DOHH2 (cell line): ENCODE results near the gene SMG5.

Experiments
- H3F3A ChIP-seq: fragments of 200-600 bp; sonication (generic), shearing (Covaris generic); 2 replicates; pipeline ENCODE4 v1.6.0; 2016; ENCODE audit warnings: antibody characterized with exemption, mild to moderate bottlenecking; ENCODE audit not compliant: control insufficient read depth, insufficient read depth
- H3K27ac ChIP-seq: fragments of 200-600 bp; sonication (generic); 2 replicates; pipeline ENCODE4 v1.5.1; 2014; ENCODE audit warnings: low read depth, mild to moderate bottlenecking, low read length, moderate library complexity
- H3K27me3 ChIP-seq: fragments of 200-600 bp; sonication (generic); 2 replicates; pipeline ENCODE4 v1.6.1; 2014; ENCODE audit warnings: mild to moderate bottlenecking, low read length, mixed read lengths; ENCODE audit not compliant: control insufficient read depth
- H3K36me3 ChIP-seq: fragments of 200-600 bp; sonication (generic); 2 replicates; pipeline ENCODE4 v1.6.1; 2014; ENCODE audit warnings: mild to moderate bottlenecking, low read length, moderate library complexity, mixed read lengths; ENCODE audit not compliant: control insufficient read depth
- H3K4me1 ChIP-seq: fragments of 200-600 bp; sonication (generic); 2 replicates; pipeline ENCODE4 v1.6.1; 2014; ENCODE audit warnings: mild to moderate bottlenecking, low read length, mixed read lengths; ENCODE audit not compliant: control insufficient read depth
- H3K4me2 ChIP-seq: fragments of 200-600 bp; sonication (generic); 2 replicates; pipeline ENCODE4 v1.6.0; 2014; ENCODE audit warnings: mild to moderate bottlenecking, low read length, moderate library complexity
- H3K4me3 ChIP-seq: fragments of 200-600 bp; sonication (generic); 2 replicates; pipeline ENCODE4 v1.5.1; 2014; ENCODE audit warnings: mild to moderate bottlenecking, low read length, mixed read lengths
- H3K79me2 ChIP-seq: fragments of 200-600 bp; sonication (generic); 2 replicates; pipeline ENCODE4 v1.6.1; 2014; ENCODE audit warnings: mild to moderate bottlenecking, low read length, mixed read lengths; ENCODE audit not compliant: control insufficient read depth
- H3K9me2 ChIP-seq: fragments of 200-600 bp; sonication (generic); replicated peaks from 2 replicates; pipeline ENCODE4 v1.6.1; 2014; ENCODE audit warnings: mild to moderate bottlenecking, low read length, mixed read lengths; ENCODE audit not compliant: control insufficient read depth
- H3K9me3 ChIP-seq: fragments of 200-600 bp; sonication (generic); 2 replicates; pipeline ENCODE4 v1.6.1; 2014; ENCODE audit warnings: antibody characterized with exemption, low read length, mixed read lengths; ENCODE audit not compliant: control insufficient read depth, insufficient read depth
- H4K20me1 ChIP-seq: fragments of 200-600 bp; sonication (generic); 2 replicates; pipeline ENCODE4 v1.6.0; 2014; ENCODE audit warnings: low read depth, mild to moderate bottlenecking, antibody characterized with exemption, low read length, moderate library complexity; ENCODE audit not compliant: control insufficient read depth, insufficient read depth
- EZH2phosphoT487 ChIP-seq: fragments of 200-600 bp; sonication (generic); IDR thresholded peaks from 2 replicates; pipeline ENCODE4 v1.6.1; 2017; ENCODE audit warnings: borderline replicate concordance, mild to moderate bottlenecking, antibody characterized with exemption, low read length, moderate library complexity, mixed read lengths
- TF ChIP-seq, protein P1 (sequence below): fragments of 200-600 bp; sonication (generic); IDR thresholded peaks from one replicate; pipeline ENCODE4 v1.5.1; 2014; ENCODE audit warnings: antibody characterized with exemption, mild to moderate bottlenecking, low read depth, low read length; ENCODE audit not compliant: poor library complexity, severe bottlenecking

The SMG5 gene

DNA sequence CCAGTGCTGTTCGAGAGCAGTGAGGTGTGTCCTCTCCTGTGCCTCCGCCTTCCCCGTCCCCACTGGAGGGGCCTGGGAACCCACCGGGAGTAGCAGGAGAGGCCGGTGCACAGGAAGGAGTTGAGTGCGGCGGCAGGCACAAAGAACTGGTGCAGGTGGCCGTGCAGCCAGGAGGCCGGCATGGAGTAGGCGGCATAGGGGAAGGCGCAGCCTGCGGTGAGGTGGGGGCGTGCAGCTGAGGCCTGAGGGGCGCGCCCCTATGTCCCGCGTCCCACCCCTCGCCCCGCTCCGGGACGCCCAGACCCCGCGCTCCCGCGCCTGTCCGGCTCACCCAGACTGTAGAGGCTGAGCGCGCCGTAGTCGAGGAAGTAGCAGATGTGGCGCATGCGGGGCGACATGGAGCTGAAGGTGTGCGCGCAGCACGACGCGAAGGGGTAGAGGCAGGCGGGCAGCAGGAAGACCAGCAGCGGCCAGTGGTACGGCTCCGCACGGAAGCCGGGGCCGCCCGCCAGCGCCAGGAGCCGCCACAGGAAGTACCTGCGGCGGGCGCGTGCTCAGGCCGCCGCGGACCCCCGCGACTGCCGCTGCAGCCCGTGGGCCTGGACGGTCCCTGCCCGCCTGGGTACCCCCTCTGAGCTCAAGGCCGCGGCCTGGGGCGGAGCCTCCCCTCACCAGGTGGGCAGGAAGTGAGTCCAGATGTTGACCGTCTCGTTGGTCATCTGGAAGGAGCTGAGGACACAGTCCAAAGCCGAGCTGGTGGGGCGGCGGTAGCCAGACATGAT lies 37.0 kb downstream of the SMG5 start:
- TF ChIP-seq EZH2phosphoT487 = no peak
- TF ChIP-seq, protein P1, sequence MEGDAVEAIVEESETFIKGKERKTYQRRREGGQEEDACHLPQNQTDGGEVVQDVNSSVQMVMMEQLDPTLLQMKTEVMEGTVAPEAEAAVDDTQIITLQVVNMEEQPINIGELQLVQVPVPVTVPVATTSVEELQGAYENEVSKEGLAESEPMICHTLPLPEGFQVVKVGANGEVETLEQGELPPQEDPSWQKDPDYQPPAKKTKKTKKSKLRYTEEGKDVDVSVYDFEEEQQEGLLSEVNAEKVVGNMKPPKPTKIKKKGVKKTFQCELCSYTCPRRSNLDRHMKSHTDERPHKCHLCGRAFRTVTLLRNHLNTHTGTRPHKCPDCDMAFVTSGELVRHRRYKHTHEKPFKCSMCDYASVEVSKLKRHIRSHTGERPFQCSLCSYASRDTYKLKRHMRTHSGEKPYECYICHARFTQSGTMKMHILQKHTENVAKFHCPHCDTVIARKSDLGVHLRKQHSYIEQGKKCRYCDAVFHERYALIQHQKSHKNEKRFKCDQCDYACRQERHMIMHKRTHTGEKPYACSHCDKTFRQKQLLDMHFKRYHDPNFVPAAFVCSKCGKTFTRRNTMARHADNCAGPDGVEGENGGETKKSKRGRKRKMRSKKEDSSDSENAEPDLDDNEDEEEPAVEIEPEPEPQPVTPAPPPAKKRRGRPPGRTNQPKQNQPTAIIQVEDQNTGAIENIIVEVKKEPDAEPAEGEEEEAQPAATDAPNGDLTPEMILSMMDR = no peak
- peak overlapping the region; percentile 64 for H3K4me3 ChIP-seq
- H3K9me2 ChIP-seq = no peaks in the 10 kb centered on the region
- no peak overlapping the region for H3K27ac ChIP-seq
- peaks cover 11% of the 10 kb centered on the region for H3K27me3 ChIP-seq
- no peaks in the 10 kb centered on the region for H4K20me1 ChIP-seq
- H3K4me1 ChIP-seq = peaks cover 27% of the 10 kb centered on the region
- H3K9me3 ChIP-seq = no peaks in the 10 kb centered on the region
- no peaks in the 10 kb centered on the region for H3K79me2 ChIP-seq
- H3K36me3 ChIP-seq = peaks cover 14% of the 10 kb centered on the region
- H3K4me2 ChIP-seq = peak overlapping the region; percentile 74
- H3F3A ChIP-seq = peaks cover 6% of the 10 kb centered on the region

DNA sequence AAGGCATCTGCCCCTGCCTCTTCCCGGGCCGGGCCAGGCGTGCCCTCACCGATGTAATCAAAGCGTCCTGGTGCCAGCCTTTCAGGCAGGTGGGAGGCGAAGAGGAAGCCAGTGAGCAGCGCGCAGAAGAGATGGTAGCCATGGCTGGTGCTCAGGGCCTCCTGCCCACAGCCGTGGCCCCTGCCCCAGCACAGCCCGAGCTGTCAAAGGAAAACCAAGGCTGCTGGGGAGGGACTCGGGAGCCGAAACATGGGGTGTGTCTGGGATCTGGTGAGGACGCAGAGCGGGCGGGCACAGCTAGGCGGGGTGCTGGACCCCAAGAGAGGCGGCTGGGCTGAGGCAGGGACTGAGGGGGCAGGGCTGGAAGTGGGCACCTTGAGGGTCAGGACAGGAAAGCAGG lies 37.9 kb downstream of the SMG5 start:
- H4K20me1 ChIP-seq = no peaks in the 10 kb centered on the region
- H3K9me2 ChIP-seq = no peaks in the 10 kb centered on the region
- H3K27me3 ChIP-seq = peaks cover 11% of the 10 kb centered on the region

DNA sequence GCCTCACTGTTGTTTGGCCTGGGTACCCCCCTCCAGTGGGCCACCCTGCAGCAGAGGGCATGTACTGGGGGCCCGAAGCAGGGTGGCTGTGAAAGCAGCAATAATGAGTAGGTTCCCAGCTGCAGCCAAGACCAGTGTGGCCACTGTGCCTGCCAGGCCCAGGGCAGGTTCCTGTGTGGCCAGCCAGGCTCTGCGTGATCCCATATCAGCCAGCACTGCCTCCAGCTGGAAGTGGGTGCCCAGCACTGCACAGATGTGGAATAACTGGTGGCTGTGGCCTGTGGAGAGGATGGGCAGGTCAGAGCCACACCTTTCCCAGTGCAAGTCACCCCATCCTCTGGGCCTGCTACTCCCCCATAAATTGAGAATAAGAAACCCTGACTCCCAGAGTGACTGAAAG lies 38.5 kb downstream of the SMG5 start:
- H3K4me2 ChIP-seq = no peak overlapping the region
- no peaks in the 10 kb centered on the region for H3K9me2 ChIP-seq
- H3K4me3 ChIP-seq = no peak overlapping the region
- no peaks in the 10 kb centered on the region for H4K20me1 ChIP-seq
- TF ChIP-seq, protein P1 = no peak
- TF ChIP-seq EZH2phosphoT487 = no peak
- peaks cover 11% of the 10 kb centered on the region for H3K27me3 ChIP-seq
- H3K9me3 ChIP-seq = no peaks in the 10 kb centered on the region
- H3K36me3 ChIP-seq = peaks cover 9% of the 10 kb centered on the region
- peaks cover 6% of the 10 kb centered on the region for H3F3A ChIP-seq
- no peak overlapping the region for H3K27ac ChIP-seq
- H3K79me2 ChIP-seq = no peaks in the 10 kb centered on the region
- peaks cover 27% of the 10 kb centered on the region for H3K4me1 ChIP-seq

More for the DNA sequence above, 37.9 kb downstream of the SMG5 start:
- Histone ChIP-seq H3K27ac (no peak overlapping the region), H3K9me3 (no peaks in the 10 kb centered on the region), H3K4me1 (peaks cover 27% of the 10 kb centered on the region), H3K79me2 (no peaks in the 10 kb centered on the region), H3K4me2 (peak overlapping the region; percentile 74), H3K36me3 (peaks cover 8% of the 10 kb centered on the region), H3F3A (peaks cover 6% of the 10 kb centered on the region), H3K4me3 (no peak overlapping the region)
- TF ChIP-seq, protein P1 = no peak
- TF ChIP-seq EZH2phosphoT487 = no peak
